Prostate gland (tissue), 2 donors: ENCODE results near the gene NUP210. TPM values are rescaled to one million over a fixed set of nuclear protein-coding genes. Genes with fewer than 3 reads are reported as not detected.

ENCODE experiments used
- DNase-seq: peaks from one replicate; pipeline ENCODE4 v3.0.0-alpha.2; 2019; ENCODE audit warnings: low spot score
- H3K27ac ChIP-seq, 2 donors: fragments of 200-600 bp; sonication (generic); 2 replicates each; pipeline ENCODE4 v1.5.1; 2017 to 2019
- H3K27me3 ChIP-seq: fragments of 200-600 bp; sonication (generic); replicated peaks from 2 replicates; pipeline ENCODE4 v1.5.1; 2019; ENCODE audit not compliant: insufficient read depth
- H3K36me3 ChIP-seq, 2 donors: fragments of 200-600 bp; sonication (generic); 1 replicate in 1 of 2; 2 replicates in 1 of 2; pipeline versions ENCODE4 v1.5.1 to v1.8.1; 2017 to 2019
- H3K4me1 ChIP-seq: fragments of 200-600 bp; sonication (generic); replicated peaks from 2 replicates; pipeline ENCODE4 v1.5.1; 2019
- H3K4me3 ChIP-seq, 2 donors: fragments of 200-600 bp; sonication (generic); 2 replicates each; pipeline ENCODE4 v1.5.1; 2017 to 2019
- H3K9me3 ChIP-seq: fragments of 200-600 bp; sonication (generic); 2 replicates; pipeline ENCODE4 v1.5.1; 2017
- CTCF ChIP-seq, 4 experiments: fragments of 200-600 bp in 2 of 4; fragments of 450-650 bp in 2 of 4; sonication (generic) in 2 of 4; IDR thresholded peaks; 1 replicate in 3 of 4; 2 replicates in 1 of 4; pipeline ENCODE4 v1.5.1; 2016 to 2019; ENCODE audit warnings: antibody characterized with exemption in 4 of 4, mild to moderate bottlenecking in 2 of 4, moderate library complexity in 2 of 4
- POLR2A ChIP-seq: fragments of 450-650 bp; IDR thresholded peaks from one replicate; pipeline ENCODE4 v1.6.1; 2016; ENCODE audit warnings: antibody characterized with exemption, mild to moderate bottlenecking
- POLR2AphosphoS5 ChIP-seq: sonication (generic); formaldehyde crosslinking; IDR thresholded peaks from one replicate; pipeline ENCODE4 v1.6.1; 2017; ENCODE audit warnings: antibody characterized with exemption
- WGBS: methylation state at CpG from one replicate; pipeline ENCODE4 v1.1.5; 2018; 5-methylcytosine and 5-hydroxymethylcytosine counted together
- intact Hi-C: fragments of 100-400 bp; cut with DNase I; formaldehyde crosslinking; loops from one replicate; pipeline ENCODE4 v1.14.2; 2022
- total RNA-seq, 2 donors: library from RNA; depleted of rRNA; stranded (reverse); fragments of >200 nt; gene quantifications; one replicate each; pipeline ENCODE4 v1.1.0, GENCODE V29; 2016

Gene NUP210
- total RNA-seq, 2 donors from 2014 or later: 10.6 to 31.2 TPM

- intact Hi-C loops: no loop called here
- TF ChIP-seq POLR2A (no peak), POLR2AphosphoS5 (no peak)
- Histone ChIP-seq H3K27ac (no peak overlapping the region), H3K36me3 (no peaks in the 10 kb centered on the region), H3K9me3 (no peaks in the 10 kb centered on the region), H3K4me3 (no peak overlapping the region), H3K4me1 (no peaks in the 10 kb centered on the region), H3K27me3 (no peaks in the 10 kb centered on the region)
- no peak for DNase-seq
- 86% methylated on average over 13 of the region's 13 CpGs for WGBS
These were observed 19.9 kb downstream of the NUP210 start for GRCh38 chr3:13400114-13400673.

- intact Hi-C loops: no loop called here
- Histone ChIP-seq H3K27me3 (no peaks in the 10 kb centered on the region), H3K4me3 (no peak overlapping the region), H3K27ac (no peak overlapping the region), H3K9me3 (no peaks in the 10 kb centered on the region), H3K4me1 (no peaks in the 10 kb centered on the region), H3K36me3 (no peaks in the 10 kb centered on the region)
- no peak for DNase-seq
- WGBS: 88% methylated on average over 7 of the region's 12 CpGs
- TF ChIP-seq POLR2A (no peak), POLR2AphosphoS5 (no peak), CTCF (IDR thresholded peaks at IDR 0.05) (no peak)
These were observed 20.5 kb downstream of the NUP210 start for GRCh38 chr3:13399603-13400002.

- no peak for DNase-seq
- no peak for TF ChIP-seq POLR2AphosphoS5
- no peak for TF ChIP-seq CTCF (IDR thresholded peaks at IDR 0.05)
- no peak for TF ChIP-seq POLR2A
These were observed 22.8 kb downstream of the NUP210 start for GRCh38 chr3:13397316-13397715.

GRCh38 chr3:13394363-13394762 is 25.8 kb downstream of the NUP210 start:
- no peak for DNase-seq
- no peaks in the 10 kb centered on the region for H3K9me3 ChIP-seq
- no peaks in the 10 kb centered on the region for H3K27me3 ChIP-seq
- H3K4me1 ChIP-seq: no peaks in the 10 kb centered on the region
- TF ChIP-seq POLR2AphosphoS5 (no peak), POLR2A (no peak), CTCF (IDR thresholded peaks at IDR 0.05) (no peak)
- intact Hi-C loops: no loop called here
- no peak overlapping the region for H3K4me3 ChIP-seq
- H3K27ac ChIP-seq: no peak overlapping the region
- WGBS: 71% methylated on average over 4 of the region's 4 CpGs
- H3K36me3 ChIP-seq: no peaks in the 10 kb centered on the region

More at GRCh38 chr3:13397316-13397715, 22.8 kb downstream of the NUP210 start:
- no peaks in the 10 kb centered on the region for H3K9me3 ChIP-seq
- H3K4me3 ChIP-seq: no peak overlapping the region
- no peaks in the 10 kb centered on the region for H3K4me1 ChIP-seq
- intact Hi-C loops: no loop called here
- 94% methylated on average over 8 of the region's 8 CpGs for WGBS
- no peaks in the 10 kb centered on the region for H3K36me3 ChIP-seq
- no peaks in the 10 kb centered on the region for H3K27me3 ChIP-seq
- no peak overlapping the region for H3K27ac ChIP-seq

GRCh38 chr3:13393427-13394360 is 26.4 kb downstream of the NUP210 start:
- TF ChIP-seq CTCF (IDR thresholded peaks at IDR 0.05): no peak
- TF ChIP-seq POLR2A: no peak
- TF ChIP-seq POLR2AphosphoS5: no peak
- Histone ChIP-seq H3K9me3 (no peaks in the 10 kb centered on the region), H3K36me3 (no peaks in the 10 kb centered on the region), H3K4me3 (no peak overlapping the region), H3K27me3 (no peaks in the 10 kb centered on the region), H3K27ac (no peak overlapping the region), H3K4me1 (no peaks in the 10 kb centered on the region)
- no peak for DNase-seq
- WGBS: 74% methylated on average over 11 of the region's 11 CpGs
- intact Hi-C loops: no loop called here
